Sigmoid colon (tissue), 4 donors: ENCODE results near the gene CTIF.

ENCODE experiments used
- EP300 ChIP-seq, 4 donors: sonication (generic); formaldehyde crosslinking; IDR thresholded peaks; one replicate each; pipeline ENCODE4 v1.6.1; 2017; ENCODE audit warnings: antibody characterized with exemption in 4 of 4
- POLR2A ChIP-seq, 2 donors: fragments of 450-650 bp; IDR thresholded peaks; one replicate each; pipeline ENCODE4 v1.6.1; 2016; ENCODE audit warnings: antibody characterized with exemption in 2 of 2, mild to moderate bottlenecking in 2 of 2, moderate library complexity in 2 of 2
- POLR2AphosphoS5 ChIP-seq, 4 donors: sonication (generic); formaldehyde crosslinking; IDR thresholded peaks; one replicate each; pipeline ENCODE4 v1.6.1; 2017; ENCODE audit warnings: antibody characterized with exemption in 4 of 4
- TF ChIP-seq, protein P1 (sequence below), 4 experiments: fragments of 450-650 bp in 3 of 4; fragments of 200-600 bp in 1 of 4; IDR thresholded peaks; one replicate each; pipeline ENCODE4 v1.5.1; 2016 to 2019; ENCODE audit warnings: antibody characterized with exemption in 4 of 4, mild to moderate bottlenecking in 3 of 4, moderate library complexity in 2 of 4

DNA sequence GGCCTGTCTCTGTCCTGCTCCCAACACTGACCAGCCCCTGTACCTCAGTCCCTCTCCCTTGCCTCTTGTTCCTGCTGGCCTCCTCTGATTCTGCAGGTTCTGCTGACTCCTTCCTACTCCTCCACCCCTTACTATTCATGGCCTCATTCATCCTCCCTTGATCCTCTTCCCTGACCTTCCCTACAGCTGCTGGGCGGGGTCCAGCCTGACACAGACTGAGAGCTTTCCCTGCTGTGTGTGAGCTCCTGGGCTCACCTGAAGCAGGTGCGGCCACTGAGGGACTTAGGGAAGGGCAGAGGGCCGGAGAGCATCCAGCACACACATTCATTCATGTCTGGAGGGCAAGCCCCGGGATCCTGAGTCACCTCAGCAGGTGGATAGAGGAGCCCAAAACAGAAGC is 185.6 kb downstream of the CTIF start:
- TF ChIP-seq EP300 (IDR thresholded peaks at IDR 0.05) (no peak), POLR2A (IDR thresholded peaks at IDR 0.05) (no peak), POLR2AphosphoS5 (IDR thresholded peaks at IDR 0.05) (no peak)
- TF ChIP-seq, protein P1, sequence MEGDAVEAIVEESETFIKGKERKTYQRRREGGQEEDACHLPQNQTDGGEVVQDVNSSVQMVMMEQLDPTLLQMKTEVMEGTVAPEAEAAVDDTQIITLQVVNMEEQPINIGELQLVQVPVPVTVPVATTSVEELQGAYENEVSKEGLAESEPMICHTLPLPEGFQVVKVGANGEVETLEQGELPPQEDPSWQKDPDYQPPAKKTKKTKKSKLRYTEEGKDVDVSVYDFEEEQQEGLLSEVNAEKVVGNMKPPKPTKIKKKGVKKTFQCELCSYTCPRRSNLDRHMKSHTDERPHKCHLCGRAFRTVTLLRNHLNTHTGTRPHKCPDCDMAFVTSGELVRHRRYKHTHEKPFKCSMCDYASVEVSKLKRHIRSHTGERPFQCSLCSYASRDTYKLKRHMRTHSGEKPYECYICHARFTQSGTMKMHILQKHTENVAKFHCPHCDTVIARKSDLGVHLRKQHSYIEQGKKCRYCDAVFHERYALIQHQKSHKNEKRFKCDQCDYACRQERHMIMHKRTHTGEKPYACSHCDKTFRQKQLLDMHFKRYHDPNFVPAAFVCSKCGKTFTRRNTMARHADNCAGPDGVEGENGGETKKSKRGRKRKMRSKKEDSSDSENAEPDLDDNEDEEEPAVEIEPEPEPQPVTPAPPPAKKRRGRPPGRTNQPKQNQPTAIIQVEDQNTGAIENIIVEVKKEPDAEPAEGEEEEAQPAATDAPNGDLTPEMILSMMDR (IDR thresholded peaks at IDR 0.05) = no peak
